HL-60 (cell line): ENCODE results near the gene ALKBH7.
"Not testable (repeated sequence)": the region's sequence is repeated elsewhere in the genome, so short reads cannot be mapped to it uniquely, and the experiment has no call there.

Experiments used
- DNase-seq, 2 experiments: peaks; one replicate each; pipeline ENCODE4 v3.0.0-alpha.2; 2010 to 2020; ENCODE audit warnings: low read depth in 1 of 2, low spot score in 1 of 2
- H3K27ac ChIP-seq: fragments of 250-450 bp; sonication (Bioruptor Pico); replicated peaks from 2 replicates; pipeline ENCODE4 v1.5.1; 2020; ENCODE audit warnings: mild to moderate bottlenecking, moderate library complexity
- H3K27me3 ChIP-seq: fragments of 250-450 bp; sonication (Bioruptor Pico); 2 replicates; pipeline ENCODE4 v1.5.1; 2021; ENCODE audit warnings: mild to moderate bottlenecking, moderate library complexity; ENCODE audit not compliant: insufficient read depth, poor library complexity, severe bottlenecking
- H3K4me3 ChIP-seq: replicated peaks from 2 replicates; pipeline ENCODE4 v1.5.1; 2011; ENCODE audit warnings: mild to moderate bottlenecking, control low read depth, low read length; ENCODE audit not compliant: insufficient read depth
- GABPA ChIP-seq: IDR thresholded peaks from 2 replicates; pipeline ENCODE4 v1.6.1; 2012; ENCODE audit warnings: low read depth
- POLR2AphosphoS5 ChIP-seq: IDR thresholded peaks from 2 replicates; pipeline ENCODE4 v1.6.1; 2012; ENCODE audit warnings: low read depth
- REST ChIP-seq: IDR thresholded peaks from 2 replicates; pipeline ENCODE4 v1.6.1; 2012; ENCODE audit warnings: low read depth; ENCODE audit not compliant: insufficient replicate concordance
- SPI1 ChIP-seq: IDR thresholded peaks from 2 replicates; pipeline ENCODE4 v1.6.1; 2012; ENCODE audit warnings: low read depth, mild to moderate bottlenecking, borderline replicate concordance
- TF ChIP-seq, protein P1 (sequence below): IDR thresholded peaks from one replicate; pipeline ENCODE4 v1.5.1; 2011; ENCODE audit warnings: low read length, control low read depth, inconsistent platforms; ENCODE audit not compliant: insufficient read depth

ALKBH7 gene

GRCh38 chr19:6359568-6360341 lies 12.8 kb upstream of the ALKBH7 start:
- H3K27ac ChIP-seq = no peak overlapping the region
- no peak for TF ChIP-seq REST
- TF ChIP-seq SPI1 = no peak
- no peak for TF ChIP-seq GABPA
- TF ChIP-seq, protein P1, sequence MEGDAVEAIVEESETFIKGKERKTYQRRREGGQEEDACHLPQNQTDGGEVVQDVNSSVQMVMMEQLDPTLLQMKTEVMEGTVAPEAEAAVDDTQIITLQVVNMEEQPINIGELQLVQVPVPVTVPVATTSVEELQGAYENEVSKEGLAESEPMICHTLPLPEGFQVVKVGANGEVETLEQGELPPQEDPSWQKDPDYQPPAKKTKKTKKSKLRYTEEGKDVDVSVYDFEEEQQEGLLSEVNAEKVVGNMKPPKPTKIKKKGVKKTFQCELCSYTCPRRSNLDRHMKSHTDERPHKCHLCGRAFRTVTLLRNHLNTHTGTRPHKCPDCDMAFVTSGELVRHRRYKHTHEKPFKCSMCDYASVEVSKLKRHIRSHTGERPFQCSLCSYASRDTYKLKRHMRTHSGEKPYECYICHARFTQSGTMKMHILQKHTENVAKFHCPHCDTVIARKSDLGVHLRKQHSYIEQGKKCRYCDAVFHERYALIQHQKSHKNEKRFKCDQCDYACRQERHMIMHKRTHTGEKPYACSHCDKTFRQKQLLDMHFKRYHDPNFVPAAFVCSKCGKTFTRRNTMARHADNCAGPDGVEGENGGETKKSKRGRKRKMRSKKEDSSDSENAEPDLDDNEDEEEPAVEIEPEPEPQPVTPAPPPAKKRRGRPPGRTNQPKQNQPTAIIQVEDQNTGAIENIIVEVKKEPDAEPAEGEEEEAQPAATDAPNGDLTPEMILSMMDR = no peak
- no peak for TF ChIP-seq POLR2AphosphoS5
- no peaks in the 10 kb centered on the region for H3K27me3 ChIP-seq
- DNase-seq = no peak
- H3K4me3 ChIP-seq = no peak overlapping the region

DNA sequence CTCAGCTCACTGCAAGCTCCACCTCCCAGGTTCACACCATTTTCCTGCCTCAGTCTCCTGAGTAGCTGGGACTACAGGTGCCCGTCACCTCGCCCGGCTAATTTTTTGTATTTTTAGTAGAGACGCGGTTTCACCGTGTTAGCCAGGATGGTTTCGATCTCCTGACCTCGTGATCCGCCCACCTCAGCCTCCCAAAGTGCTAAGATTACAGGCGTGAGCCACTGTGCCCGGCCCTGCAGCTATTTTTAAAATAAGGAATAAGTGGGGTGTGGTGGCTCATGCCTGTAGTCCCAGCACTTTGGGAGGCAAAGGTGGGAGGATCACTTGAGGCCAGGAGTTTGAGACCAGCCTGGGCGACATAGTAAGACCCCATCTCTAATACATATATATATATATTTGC lies 12.1 kb upstream of the ALKBH7 start:
- DNase-seq, H3K4me3 ChIP-seq, H3K27ac ChIP-seq, H3K27me3 ChIP-seq: not testable (repeated sequence)

GRCh38 chr19:6360857-6361216 lies 11.8 kb upstream of the ALKBH7 start:
- not testable (repeated sequence) for DNase-seq, H3K27me3 ChIP-seq
- Histone ChIP-seq H3K27ac (peak overlapping the region; percentile 87), H3K4me3 (0 out of 2 replicates have a peak overlapping the region, but pooled peaks have one; percentile 22)

DNA sequence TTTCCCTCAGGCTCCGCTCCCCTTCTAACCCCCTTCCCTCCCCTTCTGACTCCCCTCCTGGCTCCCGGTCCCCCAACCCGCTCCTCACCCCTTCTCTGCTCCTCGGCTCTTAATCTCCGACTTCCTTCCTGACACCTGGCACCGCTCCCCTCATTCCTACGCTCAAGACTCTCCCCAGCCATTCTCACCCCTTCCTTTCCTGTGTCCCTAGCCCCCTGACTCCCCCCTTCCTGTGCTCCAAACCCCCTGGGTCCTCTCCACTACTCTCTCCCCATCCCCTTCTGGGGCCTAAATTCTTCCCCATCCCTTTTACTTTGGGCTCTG lies 10.6 kb upstream of the ALKBH7 start:
- no peak for TF ChIP-seq GABPA
- TF ChIP-seq, protein P1 = no peak
- no peak for TF ChIP-seq POLR2AphosphoS5
- no peak; the same call in 1 of the 2 replicates for TF ChIP-seq SPI1
- TF ChIP-seq REST = no peak
- DNase-seq = no peak
- peak overlapping the region; percentile 87 for H3K27ac ChIP-seq

GRCh38 chr19:6362351-6362801 lies 10.2 kb upstream of the ALKBH7 start:
- TF ChIP-seq REST (no peak), SPI1 (no peak), GABPA (no peak), POLR2AphosphoS5 (no peak)
- TF ChIP-seq, protein P1 = no peak
- no peaks in the 10 kb centered on the region for H3K27me3 ChIP-seq
- peak overlapping the region; percentile 87 for H3K27ac ChIP-seq
- DNase-seq = no peak
- H3K4me3 ChIP-seq = peak overlapping the region; percentile 90

More for the DNA sequence above, 10.6 kb upstream of the ALKBH7 start:
- Histone ChIP-seq H3K27me3 (no peaks in the 10 kb centered on the region), H3K4me3 (peak overlapping the region; percentile 90)
